ENCODE results near the gene TAMM41. TPM values are rescaled to one million over a fixed set of nuclear protein-coding genes. Genes with fewer than 3 reads are reported as not detected.
A peak's percentile ranks its signal among the peaks of the same experiment; 100 is the strongest.

Gene TAMM41
- total RNA-seq, 2 donors from 2014 or later, result 30.2 to 31.2 TPM

- ATAC-seq (replicated peaks in 1 of 2) (no peak), DNase-seq (no peak)
- H3K9me3 Mint-ChIP-seq, result peaks cover 0 to 3% of the 10 kb centered on the region in 2 donors
- no peak overlapping the region for H3K27ac Mint-ChIP-seq
- H3K27me3 Mint-ChIP-seq (ENCODE audit: low read depth), result no peaks in the 10 kb centered on the region
- peaks cover 17 to 40% of the 10 kb centered on the region in 2 donors for H3K36me3 Mint-ChIP-seq (ENCODE audit: insufficient read depth in 2 of 2)
- no peak overlapping the region for H3K4me3 Mint-ChIP-seq
- peaks cover 13% of the 10 kb centered on the region for H3K4me1 Mint-ChIP-seq (ENCODE audit: low read depth)
Observed at GRCh38 chr3:11805716-11806115, 41.0 kb downstream of the TAMM41 start.

GRCh38 chr3:11803977-11804892 is 42.5 kb downstream of the TAMM41 start:
- peaks cover 3 to 8% of the 10 kb centered on the region in 2 donors for H3K9me3 Mint-ChIP-seq
- H3K27me3 Mint-ChIP-seq (ENCODE audit: low read depth), result no peaks in the 10 kb centered on the region
- H3K4me3 Mint-ChIP-seq, result no peak overlapping the region
- H3K27ac Mint-ChIP-seq, result peak overlapping the region; percentile 9
- peaks cover 23% of the 10 kb centered on the region for H3K4me1 Mint-ChIP-seq (ENCODE audit: low read depth)
- peak; percentile 70 to 72 for ATAC-seq (replicated peaks in 1 of 2)
- peak; percentile 38 to 39 for DNase-seq
- peaks cover 25 to 51% of the 10 kb centered on the region in 2 donors for H3K36me3 Mint-ChIP-seq (ENCODE audit: insufficient read depth in 2 of 2)

GRCh38 chr3:11799791-11800190 is 46.9 kb downstream of the TAMM41 start:
- Mint-ChIP-seq H3K9me3 (peaks cover 3 to 8% of the 10 kb centered on the region in 2 donors), H3K36me3 (ENCODE audit: insufficient read depth in 2 of 2) (peaks cover 27 to 61% of the 10 kb centered on the region in 2 donors), H3K4me3 (peak overlapping the region in 1 of 2 donors; percentile 29), H3K27ac (peak overlapping the region; percentile 62), H3K27me3 (ENCODE audit: low read depth) (no peaks in the 10 kb centered on the region), H3K4me1 (ENCODE audit: low read depth) (peaks cover 9% of the 10 kb centered on the region)
- no peak for DNase-seq
- no peak for ATAC-seq (replicated peaks in 1 of 2)

GRCh38 chr3:11794927-11795326 is 51.8 kb downstream of the TAMM41 start:
- Mint-ChIP-seq H3K36me3 (ENCODE audit: insufficient read depth in 2 of 2) (peaks cover 10 to 50% of the 10 kb centered on the region in 2 donors), H3K27me3 (ENCODE audit: low read depth) (no peaks in the 10 kb centered on the region), H3K4me3 (no peak overlapping the region), H3K4me1 (ENCODE audit: low read depth) (peaks cover 6% of the 10 kb centered on the region), H3K27ac (no peak overlapping the region), H3K9me3 (peaks cover 1 to 2% of the 10 kb centered on the region in 2 donors)
- no peak for DNase-seq
- no peak for ATAC-seq (replicated peaks in 1 of 2)

- H3K4me1 Mint-ChIP-seq (ENCODE audit: low read depth), result no peaks in the 10 kb centered on the region
- DNase-seq (no peak), ATAC-seq (replicated peaks in 1 of 2) (no peak)
- H3K36me3 Mint-ChIP-seq (ENCODE audit: insufficient read depth in 2 of 2), result peaks cover 6 to 40% of the 10 kb centered on the region in 2 donors
- H3K9me3 Mint-ChIP-seq, result no peaks in the 10 kb centered on the region
- no peaks in the 10 kb centered on the region for H3K27me3 Mint-ChIP-seq (ENCODE audit: low read depth)
- H3K27ac Mint-ChIP-seq, result no peak overlapping the region
- no peak overlapping the region for H3K4me3 Mint-ChIP-seq
Observed at GRCh38 chr3:11791339-11792200, 55.1 kb downstream of the TAMM41 start.

- ATAC-seq (replicated peaks in 1 of 2), result no peak
- Mint-ChIP-seq H3K4me3 (no peak overlapping the region), H3K27me3 (ENCODE audit: low read depth) (no peaks in the 10 kb centered on the region), H3K36me3 (ENCODE audit: insufficient read depth in 2 of 2) (peaks cover 9 to 45% of the 10 kb centered on the region in 2 donors), H3K27ac (no peak overlapping the region), H3K4me1 (ENCODE audit: low read depth) (peaks cover 14% of the 10 kb centered on the region), H3K9me3 (peaks cover 0 to 1% of the 10 kb centered on the region in 2 donors)
- DNase-seq, result no peak
Observed at GRCh38 chr3:11789412-11789811, 57.3 kb downstream of the TAMM41 start.

- H3K4me3 Mint-ChIP-seq, result peak overlapping the region; percentile 34 to 37
Observed at GRCh38 chr3:11784971-11785377, 61.7 kb downstream of the TAMM41 start.

GRCh38 chr3:11780341-11780740 is 66.3 kb downstream of the TAMM41 start:
- Mint-ChIP-seq H3K27ac (no peak overlapping the region), H3K4me3 (no peak overlapping the region)

More at GRCh38 chr3:11784971-11785377, 61.7 kb downstream of the TAMM41 start:
- Mint-ChIP-seq H3K27me3 (ENCODE audit: low read depth) (no peaks in the 10 kb centered on the region), H3K27ac (peak overlapping the region; percentile 89), H3K4me1 (ENCODE audit: low read depth) (peaks cover 14% of the 10 kb centered on the region), H3K36me3 (ENCODE audit: insufficient read depth in 2 of 2) (peaks cover 9 to 26% of the 10 kb centered on the region in 2 donors), H3K9me3 (peaks cover 0 to 1% of the 10 kb centered on the region in 2 donors)
- ATAC-seq (replicated peaks in 1 of 2) (peak; percentile 53 to 70), DNase-seq (no peak)

GRCh38 chr3:11779626-11780025 is 67.1 kb downstream of the TAMM41 start:
- H3K4me3 Mint-ChIP-seq, result no peak overlapping the region
- H3K4me1 Mint-ChIP-seq (ENCODE audit: low read depth), result peaks cover 3% of the 10 kb centered on the region
- no peaks in the 10 kb centered on the region for H3K27me3 Mint-ChIP-seq (ENCODE audit: low read depth)
- H3K27ac Mint-ChIP-seq, result no peak overlapping the region
- H3K9me3 Mint-ChIP-seq, result no peaks in the 10 kb centered on the region
- DNase-seq (no peak), ATAC-seq (replicated peaks in 1 of 2) (no peak)
- peaks cover 0 to 7% of the 10 kb centered on the region in 2 donors for H3K36me3 Mint-ChIP-seq (ENCODE audit: insufficient read depth in 2 of 2)

More at GRCh38 chr3:11780341-11780740, 66.3 kb downstream of the TAMM41 start:
- Mint-ChIP-seq H3K27me3 (ENCODE audit: low read depth) (no peaks in the 10 kb centered on the region), H3K4me1 (ENCODE audit: low read depth) (peaks cover 10% of the 10 kb centered on the region), H3K9me3 (peaks cover 0 to 1% of the 10 kb centered on the region in 2 donors), H3K36me3 (ENCODE audit: insufficient read depth in 2 of 2) (peaks cover 3 to 11% of the 10 kb centered on the region in 2 donors)
- ATAC-seq (replicated peaks in 1 of 2) (no peak), DNase-seq (no peak)

- no peaks in the 10 kb centered on the region for H3K4me1 Mint-ChIP-seq (ENCODE audit: low read depth)
- DNase-seq (no peak), ATAC-seq (replicated peaks in 1 of 2) (no peak)
- no peaks in the 10 kb centered on the region for H3K9me3 Mint-ChIP-seq
- H3K4me3 Mint-ChIP-seq, result no peak overlapping the region
- peaks cover 0 to 7% of the 10 kb centered on the region in 2 donors for H3K36me3 Mint-ChIP-seq (ENCODE audit: insufficient read depth in 2 of 2)
- no peak overlapping the region for H3K27ac Mint-ChIP-seq
- H3K27me3 Mint-ChIP-seq (ENCODE audit: low read depth), result no peaks in the 10 kb centered on the region
Observed at GRCh38 chr3:11778248-11778647, 68.4 kb downstream of the TAMM41 start.

- peaks cover under 1% of the 10 kb centered on the region for H3K4me1 Mint-ChIP-seq (ENCODE audit: low read depth)
- no peaks in the 10 kb centered on the region for H3K9me3 Mint-ChIP-seq
- H3K4me3 Mint-ChIP-seq, result no peak overlapping the region
- DNase-seq, result no peak
- no peak overlapping the region for H3K27ac Mint-ChIP-seq
- ATAC-seq (replicated peaks in 1 of 2), result no peak
- H3K36me3 Mint-ChIP-seq (ENCODE audit: insufficient read depth in 2 of 2), result peaks cover 0 to 7% of the 10 kb centered on the region in 2 donors
- H3K27me3 Mint-ChIP-seq (ENCODE audit: low read depth), result no peaks in the 10 kb centered on the region
Observed at GRCh38 chr3:11776346-11776745, 70.3 kb downstream of the TAMM41 start.

- no peak overlapping the region for H3K27ac Mint-ChIP-seq
- H3K9me3 Mint-ChIP-seq, result no peaks in the 10 kb centered on the region
- no peaks in the 10 kb centered on the region for H3K27me3 Mint-ChIP-seq (ENCODE audit: low read depth)
- peaks cover 9% of the 10 kb centered on the region for H3K4me1 Mint-ChIP-seq (ENCODE audit: low read depth)
- no peak for DNase-seq
- no peak for ATAC-seq (replicated peaks in 1 of 2)
- H3K36me3 Mint-ChIP-seq (ENCODE audit: insufficient read depth in 2 of 2), result peaks cover 0 to 7% of the 10 kb centered on the region in 2 donors
- H3K4me3 Mint-ChIP-seq, result no peak overlapping the region
Observed at GRCh38 chr3:11775493-11775892, 71.2 kb downstream of the TAMM41 start.

Measured in activated T-cell treated with anti-CD3 and anti-CD28 coated beads, Interleukin-2, amount 50 U/mL, for 72 hours (primary cell).